Measurements from ENCODE around the gene TREML4. TPM values are rescaled to one million over a fixed set of nuclear protein-coding genes. Genes with fewer than 3 reads are reported as not detected.

Gene TREML4
- total RNA-seq, 1 experiment from 2014 or later, result not detected

GRCh38 chr6:41263267-41263666, 35.1 kb downstream of the TREML4 start:
- no peak for DNase-seq (ENCODE audit: low read depth, low spot score)
- no peak overlapping the region for H2AFZ ChIP-seq (ENCODE audit: low read depth, low read length, poor library complexity, severe bottlenecking)
- ChIA-PET POLR2A (no interaction called here), CTCF (no interaction called here), RAD21 (ENCODE audit: low non-redundant PET in 1 of 2, low total read pairs in 2 of 2, uncharacterized antibody in 2 of 2, unreplicated experiment in 2 of 2) (no interaction called here)
- H3K9ac ChIP-seq (ENCODE audit: low read length), result no peak overlapping the region
- no peaks in the 10 kb centered on the region for H3K79me2 ChIP-seq (ENCODE audit: insufficient read depth, low read length)
- no peaks in the 10 kb centered on the region for H3K9me2 ChIP-seq (ENCODE audit: insufficient read depth)
- BruUV-seq (replicated peaks), result no TSS peak
- H3K4me2 ChIP-seq (ENCODE audit: low read length), result no peak overlapping the region
- H3K9me3 ChIP-seq (ENCODE audit: control insufficient read depth in 1 of 2, insufficient read depth in 1 of 2, low read depth in 1 of 2, low read length in 2 of 2), result peaks cover 4 to 11% of the 10 kb centered on the region in 2 experiments; a peak in 3 of 4 replicates
- intact Hi-C loops (cut with micrococcal nuclease), result no loop called here
- no peaks in the 10 kb centered on the region for H3K4me1 ChIP-seq (ENCODE audit: control insufficient read depth in 1 of 2, insufficient read depth in 2 of 2, low read length in 2 of 2)
- H3K27ac ChIP-seq (ENCODE audit: low read depth, low read length), result no peak overlapping the region
- H3K27me3 ChIP-seq (ENCODE audit: insufficient read depth, low read length), result no peaks in the 10 kb centered on the region
- H3K4me3 ChIP-seq (replicated peaks in 1 of 2; ENCODE audit: low read depth in 1 of 2, low read length in 2 of 2), result no peak overlapping the region
- TF ChIP-seq FOSL1 (IDR thresholded peaks at IDR 0.05; ENCODE audit: low read depth), result no peak
- no peak for TF ChIP-seq TCF7L2 (IDR thresholded peaks at IDR 0.05; ENCODE audit: borderline replicate concordance, extremely low read depth, insufficient read depth, insufficient read length)
- no peak for TF ChIP-seq CTCF (IDR thresholded peaks at IDR 0.05 in 2 of 3, conservative IDR thresholded peaks at IDR 0.05 in 1 of 3; ENCODE audit: borderline replicate concordance in 1 of 3, insufficient read depth in 1 of 3, low read depth in 2 of 3, low read length in 2 of 3)
- TF ChIP-seq REST (IDR thresholded peaks at IDR 0.05; ENCODE audit: low read depth), result no peak
- no peak for TF ChIP-seq ZBTB33 (IDR thresholded peaks at IDR 0.05; ENCODE audit: extremely low read depth, insufficient replicate concordance, low read length)
- no peak for TF ChIP-seq EZH2 (IDR thresholded peaks at IDR 0.05)
- no peak for TF ChIP-seq MAX (IDR thresholded peaks at IDR 0.05)
- TF ChIP-seq POLR2AphosphoS5 (IDR thresholded peaks at IDR 0.05; ENCODE audit: low read depth, low read length), result no peak
- TF ChIP-seq ATF3 (IDR thresholded peaks at IDR 0.05), result no peak
- no peak for TF ChIP-seq POLR2A (IDR thresholded peaks at IDR 0.05; ENCODE audit: borderline replicate concordance, extremely low read depth, insufficient read depth, insufficient read length)
- no peak for TF ChIP-seq RAD21 (IDR thresholded peaks at IDR 0.05; ENCODE audit: low read depth)
- TF ChIP-seq EGR1 (IDR thresholded peaks at IDR 0.05; ENCODE audit: low read depth), result no peak
- no peak for TF ChIP-seq ELF1 (IDR thresholded peaks at IDR 0.05; ENCODE audit: borderline replicate concordance, low read depth)
- no peak for TF ChIP-seq EZH2phosphoT487 (IDR thresholded peaks at IDR 0.05; ENCODE audit: borderline replicate concordance)
- no peak for TF ChIP-seq SIN3A (IDR thresholded peaks at IDR 0.05; ENCODE audit: low read depth)
- TF ChIP-seq ZNF274 (IDR thresholded peaks at IDR 0.05; ENCODE audit: low read depth, low read length), result no peak
- TF ChIP-seq CBX3 (IDR thresholded peaks at IDR 0.05; ENCODE audit: low read depth), result no peak
- no peak for TF ChIP-seq YY1 (IDR thresholded peaks at IDR 0.05; ENCODE audit: extremely low read depth, insufficient replicate concordance, low read depth, low read length)
- no peak for ATAC-seq
- no peaks in the 10 kb centered on the region for H3K36me3 ChIP-seq (ENCODE audit: control insufficient read depth in 1 of 2, insufficient read depth in 2 of 2, low read length in 2 of 2)
- H4K20me1 ChIP-seq (ENCODE audit: insufficient read depth), result no peaks in the 10 kb centered on the region
